Left renal cortex interstitium (tissue), 4 donors: ENCODE measurements around the gene CCNI2. TPM values are rescaled to one million over a fixed set of nuclear protein-coding genes. Genes with fewer than 3 reads are reported as not detected.
"Not testable (repeated sequence)": the region's sequence is repeated elsewhere in the genome, so short reads cannot be mapped to it uniquely, and the experiment has no call there.

Experiments
- DNase-seq, 4 donors: peaks; one replicate each; pipeline ENCODE4 v3.0.0-alpha.2; 2013; ENCODE audit warnings: low read depth in 4 of 4, low spot score in 2 of 4, missing footprints in 1 of 4
- polyA plus RNA-seq, 4 donors: library from polyadenylated mRNA; unstranded; fragments of 120-200 nt; gene quantifications; one replicate each; pipeline ENCODE4 v1.2.1, GENCODE V29; 2013; ENCODE audit not compliant: insufficient read length in 4 of 4

CCNI2 gene
- polyA plus RNA-seq, 4 donors = 3.7 to 4.8 (median 3.9) TPM

GRCh38 chr5:132778856-132779255, 31.6 kb downstream of the CCNI2 start:
- no peak for DNase-seq

GRCh38 chr5:132779961-132780360, 32.7 kb downstream of the CCNI2 start:
- no peak for DNase-seq

DNA sequence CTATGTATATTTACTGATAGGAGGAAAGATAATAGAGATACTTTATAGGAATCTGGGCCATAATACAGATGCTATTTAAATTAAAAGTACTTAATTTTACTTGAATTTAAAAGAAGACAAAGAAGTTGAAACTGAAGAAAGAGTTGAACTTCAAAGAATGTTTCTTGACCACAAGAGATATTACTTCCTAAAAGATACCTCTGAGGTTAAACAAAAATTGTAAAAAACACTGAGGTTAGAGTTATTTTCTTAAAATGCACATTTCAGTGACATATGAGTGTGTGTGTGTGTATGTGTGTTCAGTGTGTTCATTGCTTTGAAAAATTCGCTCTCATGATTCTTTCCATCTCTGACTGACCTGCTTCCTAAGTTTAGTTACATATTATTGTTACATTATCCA, 33.4 kb downstream of the CCNI2 start:
- no peak for DNase-seq

DNA sequence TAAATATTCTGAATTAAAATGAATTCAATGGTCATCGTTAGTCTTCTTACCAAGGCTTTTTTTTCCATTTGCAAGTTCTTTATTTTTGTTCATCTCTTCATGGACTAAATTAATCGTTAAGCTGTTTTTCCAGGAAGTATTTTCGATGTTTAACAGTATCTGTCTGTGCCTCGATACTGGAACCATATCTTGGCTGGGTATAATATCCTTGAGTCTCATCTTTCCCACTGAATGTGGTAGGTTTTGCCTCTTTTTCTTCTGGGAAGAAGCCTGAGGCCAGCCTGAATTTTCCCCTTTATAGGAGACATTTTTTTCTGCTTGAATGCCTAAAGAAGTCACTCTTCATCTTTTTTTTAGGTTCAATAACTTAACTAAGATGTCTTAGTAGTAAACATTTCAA, 33.8 kb downstream of the CCNI2 start:
- no peak for DNase-seq

- DNase-seq = no peak
These were observed 34.9 kb downstream of the CCNI2 start for GRCh38 chr5:132782101-132782500.

DNA sequence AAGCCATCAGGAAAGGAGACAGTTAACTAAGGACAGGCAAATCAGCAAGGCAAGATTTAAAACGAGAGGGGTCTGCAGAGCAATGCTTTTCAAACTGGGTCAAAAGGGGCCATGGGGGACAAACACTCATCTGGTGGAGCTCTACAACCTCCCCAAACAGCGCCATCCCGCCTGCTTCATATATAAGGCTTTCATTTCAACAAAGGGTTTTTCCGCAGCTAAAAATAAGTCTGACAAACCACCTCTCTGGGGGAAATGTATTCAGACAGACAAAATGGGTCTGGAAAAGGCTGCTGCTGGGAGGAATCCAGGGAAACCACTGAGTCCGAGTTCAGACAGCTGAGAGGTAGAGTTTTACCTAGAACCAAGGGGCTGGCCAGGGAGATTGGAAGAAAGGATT, 38.1 kb downstream of the CCNI2 start:
- no peak for DNase-seq

DNA sequence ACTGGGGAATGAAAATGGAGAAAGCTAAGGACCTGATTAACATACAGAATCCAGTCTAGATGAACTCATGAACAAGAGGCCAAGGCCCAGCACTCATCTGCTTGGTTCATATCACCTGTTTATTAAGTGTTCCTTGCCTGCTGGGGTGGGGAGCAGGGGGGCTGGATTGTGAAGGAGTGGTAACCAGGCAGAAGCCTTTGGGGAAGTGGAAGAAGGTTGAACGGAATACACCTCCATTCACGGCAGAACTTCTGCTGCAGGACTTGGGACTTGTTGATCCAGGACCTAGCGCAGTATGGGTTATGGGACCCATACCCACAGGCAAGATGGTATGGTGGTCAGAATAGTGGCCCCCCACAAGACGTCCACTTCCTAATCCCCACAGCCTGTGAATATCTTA, 38.6 kb downstream of the CCNI2 start:
- no peak for DNase-seq

- DNase-seq = no peak
These were observed 39.9 kb downstream of the CCNI2 start for GRCh38 chr5:132787076-132787475.

- DNase-seq = no peak
These were observed 41.3 kb downstream of the CCNI2 start for GRCh38 chr5:132788508-132788907.

- no peak for DNase-seq
These were observed 42.0 kb downstream of the CCNI2 start for GRCh38 chr5:132788990-132789886.

- DNase-seq = no peak
These were observed 43.1 kb downstream of the CCNI2 start for GRCh38 chr5:132790201-132790865.

- no peak for DNase-seq
These were observed 43.8 kb downstream of the CCNI2 start for GRCh38 chr5:132791026-132791425.

DNA sequence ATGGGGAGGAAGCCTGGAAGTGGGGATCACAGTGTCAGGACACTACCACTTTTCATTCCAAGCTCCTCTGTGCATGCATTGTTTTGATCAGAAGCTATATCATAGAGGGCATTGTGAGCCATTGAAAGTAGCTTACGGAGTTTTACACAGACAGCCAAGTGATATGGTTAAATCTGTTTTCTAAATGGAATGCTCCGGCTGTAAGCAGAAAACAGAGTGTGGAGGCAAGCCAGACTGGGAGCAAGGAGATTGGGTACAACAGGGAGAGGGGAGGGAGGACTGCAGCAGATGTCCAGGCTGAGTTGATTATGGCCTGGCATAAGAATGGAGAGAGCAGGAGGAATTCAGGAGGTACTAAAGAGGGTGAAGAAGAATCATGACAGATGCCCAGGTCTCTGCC, 50.4 kb downstream of the CCNI2 start:
- no peak for DNase-seq

GRCh38 chr5:132799392-132799791, 52.2 kb downstream of the CCNI2 start:
- DNase-seq = no peak

- no peak for DNase-seq
These were observed 53.3 kb downstream of the CCNI2 start for GRCh38 chr5:132800545-132800944.

- no peak for DNase-seq
These were observed 54.9 kb downstream of the CCNI2 start for GRCh38 chr5:132802044-132802684.

DNA sequence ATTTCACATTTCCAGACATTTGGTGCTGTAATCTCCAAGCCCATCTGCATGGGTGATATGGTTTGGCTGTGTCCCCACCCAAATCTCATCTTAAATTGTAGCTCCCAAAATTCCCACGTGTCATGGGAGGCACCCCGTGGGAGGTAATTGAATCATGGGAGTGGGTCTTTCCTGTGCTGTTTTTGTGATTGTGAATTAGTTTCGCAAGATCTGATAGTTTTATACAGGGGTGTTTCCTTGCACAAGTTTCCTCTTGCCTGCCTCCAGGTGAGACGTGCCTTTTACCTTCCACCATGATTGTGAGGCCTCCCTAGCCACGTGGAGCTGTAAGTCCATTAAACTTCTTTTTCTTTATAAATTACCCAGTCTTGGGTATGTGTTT, 55.5 kb downstream of the CCNI2 start:
- not testable (repeated sequence) for DNase-seq
